GM12878 (cell line): ENCODE measurements around the gene IKZF5. TPM values are rescaled to one million over a fixed set of nuclear protein-coding genes. Genes with fewer than 3 reads are reported as not detected.

Experiments used
- ATAC-seq: fragments of 200-7000 bp; cut with Tn5 transposase; 3 replicates; pipeline ENCODE4 v1.9.1; 2020; ENCODE audit warnings: mild to moderate bottlenecking, moderate library complexity
- BruUV-seq: library from RNA; stranded (reverse); fragments of 400-500 nt; replicated peaks from 2 replicates; lab custom pipeline; 2021; lab: Mats Ljungman, UMichigan
- CTCF ChIA-PET: fragments of 300-600 bp; sonication (Branson Sonifier 250); formaldehyde crosslinking; extraction: SDS; loops from one replicate; lab custom pipeline; 2021; ENCODE audit warnings: inconsistent platforms; lab: Yijun Ruan, JAX
- POLR2A ChIA-PET: fragments of 350-600 bp; formaldehyde crosslinking; extraction: SDS; loops from one replicate; lab custom pipeline; 2021; ENCODE audit warnings: inconsistent platforms; lab: Charles Lee
- RAD21 ChIA-PET: fragments of 300-600 bp; sonication (Branson Sonifier 250); formaldehyde crosslinking; loops from one replicate; lab custom pipeline; 2023; ENCODE audit warnings: antibody characterized with exemption; ENCODE audit not compliant: unreplicated experiment; lab: Charles Lee
- SMC1A ChIA-PET: fragments of 300-600 bp; sonication (Branson Sonifier 250); formaldehyde crosslinking; loops from one replicate; lab custom pipeline; 2023; ENCODE audit not compliant: unreplicated experiment, uncharacterized antibody; lab: Charles Lee
- DNase-seq: peaks from one replicate; pipeline ENCODE4 v3.0.0-alpha.2; 2011; ENCODE audit warnings: low read depth, low spot score
- FAIRE-seq: peaks from 3 replicates; lab custom pipeline; 2011; peaks lifted over from hg19 to GRCh38; lab: Jason Lieb, UNC
- H2AFZ ChIP-seq: 2 replicates; pipeline ENCODE4 v1.6.0; 2011; ENCODE audit warnings: low read depth, low read length, control low read depth; ENCODE audit not compliant: control insufficient read depth
- H3K27ac ChIP-seq: 2 replicates; pipeline ENCODE4 v1.5.1; 2011; ENCODE audit warnings: control low read depth; ENCODE audit not compliant: control insufficient read depth, insufficient read depth
- H3K27me3 ChIP-seq, 2 experiments: replicated peaks in 1 of 2; 2 replicates each; pipeline versions ENCODE4 v1.6.0 to v1.6.1; 2011; ENCODE audit warnings: low read length in 1 of 2; ENCODE audit not compliant: control insufficient read depth in 2 of 2, insufficient read depth in 2 of 2
- H3K36me3 ChIP-seq, 2 experiments: 2 replicates each; pipeline ENCODE4 v1.5.1; 2011; ENCODE audit warnings: low read length in 1 of 2; ENCODE audit not compliant: control insufficient read depth in 2 of 2, insufficient read depth in 2 of 2
- H3K4me1 ChIP-seq: 2 replicates; pipeline ENCODE4 v1.6.1; 2011; ENCODE audit warnings: mild to moderate bottlenecking, low read length, moderate library complexity, mixed read lengths; ENCODE audit not compliant: control insufficient read depth, insufficient read depth
- H3K4me2 ChIP-seq: 2 replicates; pipeline ENCODE4 v1.6.0; 2011; ENCODE audit warnings: control low read depth; ENCODE audit not compliant: control insufficient read depth, insufficient read depth
- H3K4me3 ChIP-seq: fragments of 200-600 bp; sonication (generic); 2 replicates; pipeline ENCODE4 v1.5.1; 2016
- H3K79me2 ChIP-seq: 2 replicates; pipeline ENCODE4 v1.6.0; 2011; ENCODE audit warnings: low read length; ENCODE audit not compliant: control insufficient read depth, insufficient read depth
- H3K9ac ChIP-seq: 2 replicates; pipeline ENCODE4 v1.8.0; 2011; ENCODE audit warnings: low read length, control low read depth, mixed read lengths; ENCODE audit not compliant: control insufficient read depth, insufficient read depth
- H3K9me3 ChIP-seq: replicated peaks from 3 replicates; pipeline ENCODE4 v1.5.1; 2011; ENCODE audit warnings: mild to moderate bottlenecking, low read length; ENCODE audit not compliant: control insufficient read depth, insufficient read depth
- H4K20me1 ChIP-seq: 2 replicates; pipeline ENCODE4 v1.6.0; 2011; ENCODE audit not compliant: control insufficient read depth, insufficient read depth
- BMI1 ChIP-seq: fragments of 450-650 bp; IDR thresholded peaks from 2 replicates; pipeline ENCODE4 v1.6.1; 2016; ENCODE audit warnings: mild to moderate bottlenecking, moderate library complexity, borderline replicate concordance
- CEBPB ChIP-seq, 2 experiments: fragments of 150-350 bp in 1 of 2; IDR thresholded peaks; 2 replicates each; pipeline ENCODE4 v1.6.1; 2012 to 2014; ENCODE audit warnings: low read depth in 2 of 2, low read length in 2 of 2, borderline replicate concordance in 1 of 2, inconsistent platforms in 1 of 2
- EGR1 ChIP-seq, 2 experiments: IDR thresholded peaks; 1 replicate in 1 of 2; 2 replicates in 1 of 2; pipeline ENCODE4 v1.6.1; 2011 to 2012; ENCODE audit warnings: low read depth in 2 of 2, low read length in 2 of 2, borderline replicate concordance in 1 of 2, mild to moderate bottlenecking in 1 of 2, moderate library complexity in 1 of 2
- ESRRA ChIP-seq: IDR thresholded peaks from 2 replicates; pipeline ENCODE4 v1.6.1; 2012; ENCODE audit warnings: mild to moderate bottlenecking, low read length, improper control_type of control experiment
- JUNB ChIP-seq: IDR thresholded peaks from 2 replicates; pipeline ENCODE4 v1.6.1; 2016; ENCODE audit warnings: antibody characterized with exemption, mild to moderate bottlenecking
- LARP7 ChIP-seq: fragments of 450-650 bp; IDR thresholded peaks from 2 replicates; pipeline ENCODE4 v1.6.1; 2017; ENCODE audit warnings: mild to moderate bottlenecking
- PAX5 ChIP-seq: IDR thresholded peaks from 2 replicates; pipeline ENCODE4 v1.6.1; 2011; ENCODE audit warnings: low read depth, low read length, borderline replicate concordance
- POLR2AphosphoS2 ChIP-seq: IDR thresholded peaks from 2 replicates; pipeline ENCODE4 v1.6.1; 2011; ENCODE audit warnings: low read depth, mild to moderate bottlenecking, low read length, improper control_type of control experiment, moderate library complexity
- RAD21 ChIP-seq: IDR thresholded peaks from 2 replicates; pipeline ENCODE4 v1.6.1; 2011; ENCODE audit warnings: mild to moderate bottlenecking, low read depth, low read length, moderate library complexity; ENCODE audit not compliant: insufficient read depth
- RB1 ChIP-seq: fragments of 450-650 bp; formaldehyde crosslinking; IDR thresholded peaks from 2 replicates; pipeline ENCODE4 v1.6.1; 2017; ENCODE audit warnings: mild to moderate bottlenecking, borderline replicate concordance
- SRF ChIP-seq, 2 experiments: IDR thresholded peaks; 2 replicates each; pipeline ENCODE4 v1.6.1; 2011; ENCODE audit warnings: low read depth in 2 of 2, low read length in 2 of 2, mild to moderate bottlenecking in 1 of 2, moderate library complexity in 1 of 2
- ZSCAN29 ChIP-seq: fragments of 450-650 bp; IDR thresholded peaks from 2 replicates; pipeline ENCODE4 v1.6.1; 2017; ENCODE audit warnings: mild to moderate bottlenecking, moderate library complexity
- WGBS: methylation state at CpG from one replicate; pipeline ENCODE4 v1.1.6; 2016; ENCODE audit warnings: low lambda C conversion rate; ENCODE audit not compliant: insufficient replicate concordance, insufficient coverage; ENCODE audit errors: missing lambda C conversion rate; 5-methylcytosine and 5-hydroxymethylcytosine counted together
- in situ Hi-C: fragments of 300-500 bp; cut with MboI; formaldehyde crosslinking; loops from 9 replicates; pipeline ENCODE4 v1.14.3; 2018; ENCODE audit warnings: mixed read lengths
- intact Hi-C: fragments of 100-400 bp; cut with micrococcal nuclease; formaldehyde crosslinking; loops from one replicate; pipeline ENCODE4 v1.14.2; 2022; ENCODE audit not compliant: unreplicated experiment
- polyA plus RNA-seq, 11 experiments: library from polyadenylated mRNA; depleted of rRNA in 4 of 11; unstranded in 6 of 11; stranded (reverse) in 5 of 11; fragments of >200 nt; fragmentation: Nextera tagmentation in 4 of 11; fragmentation: Illumina TruSeq in 1 of 11; extraction: Ambion mirVana in 4 of 11; extraction: Trizol in 1 of 11; gene quantifications; 1 replicate in 1 of 11; 2 replicates in 10 of 11; pipeline versions ENCODE4 v1.2.1 to v1.2.3, GENCODE V29; 2011 to 2016; ENCODE audit warnings: inconsistent platforms in 2 of 11, missing spikeins in 2 of 11, low read depth in 1 of 11
- total RNA-seq, 4 experiments: library from RNA; depleted of rRNA in 3 of 4; stranded (reverse); fragments of >200 nt in 3 of 4; fragmentation: Illumina TruSeq in 1 of 4; extraction: Trizol in 1 of 4; gene quantifications; 2 replicates each; pipeline versions ENCODE4 v1.2.1 to v1.2.3, GENCODE V29; 2013 to 2021
- TF ChIP-seq, protein P1 (sequence below): fragments of 450-650 bp; IDR thresholded peaks from 2 replicates; pipeline ENCODE4 v1.6.1; 2018; ENCODE audit warnings: borderline replicate concordance, mild to moderate bottlenecking; ENCODE audit not compliant: partially characterized antibody
- TF ChIP-seq, protein P2 (sequence below), 3 experiments: IDR thresholded peaks in 2 of 3; conservative IDR thresholded peaks in 1 of 3; 2 replicates each; pipeline ENCODE4 v1.5.1; 2011; ENCODE audit warnings: low read depth in 3 of 3, low read length in 3 of 3, mild to moderate bottlenecking in 3 of 3, control low read depth in 2 of 3, moderate library complexity in 2 of 3, inconsistent platforms in 1 of 3, mixed read lengths in 1 of 3; ENCODE audit not compliant: control insufficient read depth in 2 of 3, insufficient read depth in 1 of 3; ENCODE audit errors: extremely low read depth in 1 of 3
- TF ChIP-seq, protein P3 (sequence below): fragments of 450-650 bp; IDR thresholded peaks from 2 replicates; pipeline ENCODE4 v1.6.1; 2016; ENCODE audit warnings: mild to moderate bottlenecking
- TF ChIP-seq, protein P4 (sequence below): fragments of 450-650 bp; IDR thresholded peaks from 2 replicates; pipeline ENCODE4 v1.6.1; 2017; ENCODE audit warnings: low read depth, mild to moderate bottlenecking, moderate library complexity

Gene IKZF5
- total and polyA plus RNA-seq, 10 of the 15 experiments (the other 5 are each of a cell fraction or from before 2014, with no cell fraction given): 5.3 to 23.2 (median 11.8) TPM

DNA sequence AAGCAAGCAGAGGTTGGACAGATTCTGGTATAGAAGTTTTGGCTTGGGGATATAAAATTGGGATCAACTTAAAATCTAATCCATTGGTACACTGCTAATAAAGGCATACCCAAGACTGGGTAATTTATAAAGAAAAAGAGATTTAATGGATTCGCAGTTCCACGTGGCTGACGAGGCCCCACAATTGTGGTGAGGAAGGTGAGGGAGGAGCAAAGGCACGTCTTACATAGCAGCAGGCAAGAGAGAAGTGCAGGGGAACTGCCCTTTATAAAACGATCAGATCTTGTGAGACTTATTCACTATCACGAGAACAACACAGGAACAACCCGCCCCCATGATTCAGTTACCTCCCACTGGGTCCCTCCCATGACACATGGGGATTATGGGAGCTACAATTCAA is 9.9 kb upstream of the IKZF5 start:
- H3K27ac ChIP-seq: no peak overlapping the region
- DNase-seq (no peak), ATAC-seq (no peak), FAIRE-seq (no peak)
- WGBS: 82% methylated on average over 7 of the region's 7 CpGs
- no peaks in the 10 kb centered on the region; the same call in 2 of the 3 replicates for H3K9me3 ChIP-seq
- TF ChIP-seq ZSCAN29 (no peak), RAD21 (no peak), LARP7 (no peak), PAX5 (no peak), JUNB (no peak), SRF (IDR thresholded peaks at IDR 0.05; ENCODE audit: low read depth in 2 of 2, low read length in 2 of 2) (no peak), RB1 (no peak), POLR2AphosphoS2 (no peak), BMI1 (no peak), CEBPB (IDR thresholded peaks at IDR 0.05; ENCODE audit: borderline replicate concordance in 1 of 2, low read depth in 2 of 2, low read length in 2 of 2) (no peak), ESRRA (no peak), EGR1 (IDR thresholded peaks at IDR 0.05; ENCODE audit: borderline replicate concordance in 1 of 2, low read depth in 2 of 2, low read length in 2 of 2) (no peak)
- TF ChIP-seq, protein P1, sequence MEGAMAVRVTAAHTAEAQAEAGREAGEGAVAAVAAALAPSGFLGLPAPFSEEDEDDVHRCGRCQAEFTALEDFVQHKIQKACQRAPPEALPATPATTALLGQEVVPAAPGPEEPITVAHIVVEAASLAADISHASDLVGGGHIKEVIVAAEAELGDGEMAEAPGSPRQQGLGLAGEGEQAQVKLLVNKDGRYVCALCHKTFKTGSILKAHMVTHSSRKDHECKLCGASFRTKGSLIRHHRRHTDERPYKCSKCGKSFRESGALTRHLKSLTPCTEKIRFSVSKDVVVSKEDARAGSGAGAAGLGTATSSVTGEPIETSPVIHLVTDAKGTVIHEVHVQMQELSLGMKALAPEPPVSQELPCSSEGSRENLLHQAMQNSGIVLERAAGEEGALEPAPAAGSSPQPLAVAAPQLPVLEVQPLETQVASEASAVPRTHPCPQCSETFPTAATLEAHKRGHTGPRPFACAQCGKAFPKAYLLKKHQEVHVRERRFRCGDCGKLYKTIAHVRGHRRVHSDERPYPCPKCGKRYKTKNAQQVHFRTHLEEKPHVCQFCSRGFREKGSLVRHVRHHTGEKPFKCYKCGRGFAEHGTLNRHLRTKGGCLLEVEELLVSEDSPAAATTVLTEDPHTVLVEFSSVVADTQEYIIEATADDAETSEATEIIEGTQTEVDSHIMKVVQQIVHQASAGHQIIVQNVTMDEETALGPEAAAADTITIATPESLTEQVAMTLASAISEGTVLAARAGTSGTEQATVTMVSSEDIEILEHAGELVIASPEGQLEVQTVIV: no peak
- TF ChIP-seq, protein P2, sequence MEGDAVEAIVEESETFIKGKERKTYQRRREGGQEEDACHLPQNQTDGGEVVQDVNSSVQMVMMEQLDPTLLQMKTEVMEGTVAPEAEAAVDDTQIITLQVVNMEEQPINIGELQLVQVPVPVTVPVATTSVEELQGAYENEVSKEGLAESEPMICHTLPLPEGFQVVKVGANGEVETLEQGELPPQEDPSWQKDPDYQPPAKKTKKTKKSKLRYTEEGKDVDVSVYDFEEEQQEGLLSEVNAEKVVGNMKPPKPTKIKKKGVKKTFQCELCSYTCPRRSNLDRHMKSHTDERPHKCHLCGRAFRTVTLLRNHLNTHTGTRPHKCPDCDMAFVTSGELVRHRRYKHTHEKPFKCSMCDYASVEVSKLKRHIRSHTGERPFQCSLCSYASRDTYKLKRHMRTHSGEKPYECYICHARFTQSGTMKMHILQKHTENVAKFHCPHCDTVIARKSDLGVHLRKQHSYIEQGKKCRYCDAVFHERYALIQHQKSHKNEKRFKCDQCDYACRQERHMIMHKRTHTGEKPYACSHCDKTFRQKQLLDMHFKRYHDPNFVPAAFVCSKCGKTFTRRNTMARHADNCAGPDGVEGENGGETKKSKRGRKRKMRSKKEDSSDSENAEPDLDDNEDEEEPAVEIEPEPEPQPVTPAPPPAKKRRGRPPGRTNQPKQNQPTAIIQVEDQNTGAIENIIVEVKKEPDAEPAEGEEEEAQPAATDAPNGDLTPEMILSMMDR (IDR thresholded peaks at IDR 0.05 in 2 of 3, conservative IDR thresholded peaks at IDR 0.05 in 1 of 3; ENCODE audit: control insufficient read depth in 2 of 3, extremely low read depth in 1 of 3, insufficient read depth in 1 of 3, low read depth in 3 of 3, low read length in 3 of 3): no peak
- TF ChIP-seq, protein P3, sequence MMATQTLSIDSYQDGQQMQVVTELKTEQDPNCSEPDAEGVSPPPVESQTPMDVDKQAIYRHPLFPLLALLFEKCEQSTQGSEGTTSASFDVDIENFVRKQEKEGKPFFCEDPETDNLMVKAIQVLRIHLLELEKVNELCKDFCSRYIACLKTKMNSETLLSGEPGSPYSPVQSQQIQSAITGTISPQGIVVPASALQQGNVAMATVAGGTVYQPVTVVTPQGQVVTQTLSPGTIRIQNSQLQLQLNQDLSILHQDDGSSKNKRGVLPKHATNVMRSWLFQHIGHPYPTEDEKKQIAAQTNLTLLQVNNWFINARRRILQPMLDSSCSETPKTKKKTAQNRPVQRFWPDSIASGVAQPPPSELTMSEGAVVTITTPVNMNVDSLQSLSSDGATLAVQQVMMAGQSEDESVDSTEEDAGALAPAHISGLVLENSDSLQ: no peak
- TF ChIP-seq, protein P4, sequence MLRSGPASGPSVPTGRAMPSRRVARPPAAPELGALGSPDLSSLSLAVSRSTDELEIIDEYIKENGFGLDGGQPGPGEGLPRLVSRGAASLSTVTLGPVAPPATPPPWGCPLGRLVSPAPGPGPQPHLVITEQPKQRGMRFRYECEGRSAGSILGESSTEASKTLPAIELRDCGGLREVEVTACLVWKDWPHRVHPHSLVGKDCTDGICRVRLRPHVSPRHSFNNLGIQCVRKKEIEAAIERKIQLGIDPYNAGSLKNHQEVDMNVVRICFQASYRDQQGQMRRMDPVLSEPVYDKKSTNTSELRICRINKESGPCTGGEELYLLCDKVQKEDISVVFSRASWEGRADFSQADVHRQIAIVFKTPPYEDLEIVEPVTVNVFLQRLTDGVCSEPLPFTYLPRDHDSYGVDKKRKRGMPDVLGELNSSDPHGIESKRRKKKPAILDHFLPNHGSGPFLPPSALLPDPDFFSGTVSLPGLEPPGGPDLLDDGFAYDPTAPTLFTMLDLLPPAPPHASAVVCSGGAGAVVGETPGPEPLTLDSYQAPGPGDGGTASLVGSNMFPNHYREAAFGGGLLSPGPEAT: no peak
- SMC1A ChIA-PET: no interaction called here
- no TSS peak for BruUV-seq
- intact Hi-C loops: no loop called here
- no peaks in the 10 kb centered on the region for H3K79me2 ChIP-seq
- H2AFZ ChIP-seq: no peak overlapping the region
- CTCF ChIA-PET: interaction anchor here (0.6 to 1.4 kb wide), 2 partner anchors 8 to 127 kb away, joined by 3 read pairs; no protein-coding TSS in a partner anchor
- H3K27me3 ChIP-seq: no peaks in the 10 kb centered on the region
- RAD21 ChIA-PET: no interaction called here
- H4K20me1 ChIP-seq: no peaks in the 10 kb centered on the region
- no peak overlapping the region for H3K9ac ChIP-seq
- POLR2A ChIA-PET: no interaction called here
- no peaks in the 10 kb centered on the region for H3K4me1 ChIP-seq
- no peak overlapping the region for H3K4me3 ChIP-seq
- in situ Hi-C loops: no loop called here
- H3K36me3 ChIP-seq: no peaks in the 10 kb centered on the region
- no peak overlapping the region for H3K4me2 ChIP-seq
